OCI-LY3 (cell line): Measurements from ENCODE around the gene SERINC5.
A peak's percentile ranks its signal among the peaks of the same experiment; 100 is the strongest.

Experiments used
- H2AFZ ChIP-seq: fragments of 200-600, 300-600 bp; shearing (Covaris generic); 2 replicates; pipeline ENCODE4 v1.6.0; 2014; ENCODE audit warnings: antibody characterized with exemption, low read depth, low read length
- H3K27ac ChIP-seq: fragments of 200-600, 300-600 bp; sonication (generic); 2 replicates; pipeline ENCODE4 v1.5.1; 2014; ENCODE audit warnings: mild to moderate bottlenecking, low read length, moderate library complexity, mixed read lengths
- H3K27me3 ChIP-seq: fragments of 200-600, 300-600 bp; sonication (generic); 2 replicates; pipeline ENCODE4 v1.6.1; 2014; ENCODE audit warnings: low read depth, low read length, mixed read lengths
- H3K36me3 ChIP-seq: fragments of 200-600, 300-600 bp; sonication (generic); replicated peaks from 2 replicates; pipeline ENCODE3; 2014; ENCODE audit warnings: low read depth, low read length, mixed read lengths
- H3K4me1 ChIP-seq: fragments of 300-600, 200-600 bp; sonication (generic); 2 replicates; pipeline ENCODE4 v1.6.1; 2014; ENCODE audit warnings: low read length, mixed read lengths
- H3K4me2 ChIP-seq: fragments of 200-600, 300-600 bp; sonication (generic); 2 replicates; pipeline ENCODE4 v1.6.1; 2014; ENCODE audit warnings: low read length, mixed read lengths
- H3K4me3 ChIP-seq: fragments of 300-600, 200-600 bp; sonication (generic); 2 replicates; pipeline ENCODE4 v1.5.1; 2014; ENCODE audit warnings: antibody characterized with exemption, mild to moderate bottlenecking, low read length, moderate library complexity
- H3K79me2 ChIP-seq: fragments of 300-600, 200-600 bp; shearing (Covaris generic); 2 replicates; pipeline ENCODE4 v1.6.1; 2014; ENCODE audit warnings: mild to moderate bottlenecking, low read length, mixed read lengths
- H3K9ac ChIP-seq: fragments of 300-600, 200-600 bp; shearing (Covaris generic); 2 replicates; pipeline ENCODE4 v1.6.0; 2014; ENCODE audit warnings: mild to moderate bottlenecking, low read length, moderate library complexity
- H3K9me3 ChIP-seq: fragments of 200-600, 300-600 bp; shearing (Covaris generic); 2 replicates; pipeline ENCODE4 v1.6.1; 2014; ENCODE audit warnings: low read length, mixed read lengths; ENCODE audit not compliant: insufficient read depth
- H4K20me1 ChIP-seq: fragments of 200-600, 300-600 bp; sonication (generic); 2 replicates; pipeline ENCODE4 v1.6.1; 2016; ENCODE audit warnings: low read length, mixed read lengths; ENCODE audit not compliant: insufficient read depth
- CTCF ChIP-seq: fragments of 200-600, 300-600 bp; sonication (generic); IDR thresholded peaks from 2 replicates; pipeline ENCODE4 v1.5.1; 2014; ENCODE audit warnings: antibody characterized with exemption, low read length, low read depth
- EZH2phosphoT487 ChIP-seq: fragments of 200-600 bp; shearing (Covaris generic); IDR thresholded peaks from 2 replicates; pipeline ENCODE4 v1.6.1; 2018; ENCODE audit warnings: antibody characterized with exemption, mixed run types, low read depth

Gene SERINC5

GRCh38 chr5:80082731-80083100, 173.1 kb downstream of the SERINC5 start:
- peak overlapping the region; percentile 99 for H2AFZ ChIP-seq
- no peaks in the 10 kb centered on the region for H3K36me3 ChIP-seq
- H3K4me2 ChIP-seq, result peak overlapping the region; percentile 92
- peak overlapping the region; percentile 72 for H3K4me3 ChIP-seq
- H3K9ac ChIP-seq, result peak overlapping the region; percentile 53
- H3K9me3 ChIP-seq, result no peaks in the 10 kb centered on the region
- no peaks in the 10 kb centered on the region for H4K20me1 ChIP-seq
- TF ChIP-seq EZH2phosphoT487, result no peak
- TF ChIP-seq CTCF, result peak; percentile 81
- H3K27ac ChIP-seq, result no peak overlapping the region
- H3K4me1 ChIP-seq, result peaks cover 3% of the 10 kb centered on the region; the same call in 1 of the 2 replicates
- H3K27me3 ChIP-seq, result no peaks in the 10 kb centered on the region
- no peaks in the 10 kb centered on the region for H3K79me2 ChIP-seq

GRCh38 chr5:80082281-80082680, 173.6 kb downstream of the SERINC5 start:
- Histone ChIP-seq H2AFZ (peak overlapping the region; percentile 99), H3K9me3 (no peaks in the 10 kb centered on the region), H3K79me2 (no peaks in the 10 kb centered on the region), H3K27ac (no peak overlapping the region), H3K27me3 (no peaks in the 10 kb centered on the region), H3K4me2 (peak overlapping the region; percentile 92), H3K36me3 (no peaks in the 10 kb centered on the region), H3K4me1 (peaks cover 3% of the 10 kb centered on the region; the same call in 1 of the 2 replicates), H3K4me3 (peak overlapping the region; percentile 72), H4K20me1 (no peaks in the 10 kb centered on the region), H3K9ac (peak overlapping the region; percentile 53)
- TF ChIP-seq CTCF (no peak), EZH2phosphoT487 (no peak)

- no peak overlapping the region for H3K4me2 ChIP-seq
- no peak for TF ChIP-seq EZH2phosphoT487
- TF ChIP-seq CTCF, result no peak
- H3K4me3 ChIP-seq, result no peak overlapping the region
- no peaks in the 10 kb centered on the region for H3K79me2 ChIP-seq
- H3K9ac ChIP-seq, result no peak overlapping the region
- no peak overlapping the region for H3K27ac ChIP-seq
- no peaks in the 10 kb centered on the region for H3K9me3 ChIP-seq
- H3K27me3 ChIP-seq, result peaks cover under 1% of the 10 kb centered on the region; the same call in 1 of the 2 replicates
- H3K4me1 ChIP-seq, result peaks cover 3% of the 10 kb centered on the region; the same call in 1 of the 2 replicates
- no peak overlapping the region for H2AFZ ChIP-seq
- H3K36me3 ChIP-seq, result no peaks in the 10 kb centered on the region
- no peaks in the 10 kb centered on the region for H4K20me1 ChIP-seq
Measured at GRCh38 chr5:80078921-80079320, 176.9 kb downstream of the SERINC5 start.

GRCh38 chr5:80077051-80077714, 178.7 kb downstream of the SERINC5 start:
- Histone ChIP-seq H3K4me1 (no peaks in the 10 kb centered on the region), H3K27ac (no peak overlapping the region), H4K20me1 (no peaks in the 10 kb centered on the region), H3K36me3 (no peaks in the 10 kb centered on the region), H3K4me3 (no peak overlapping the region), H3K27me3 (peaks cover 3% of the 10 kb centered on the region; the same call in 1 of the 2 replicates), H2AFZ (no peak overlapping the region), H3K9me3 (no peaks in the 10 kb centered on the region), H3K4me2 (no peak overlapping the region), H3K79me2 (no peaks in the 10 kb centered on the region), H3K9ac (no peak overlapping the region)
- TF ChIP-seq CTCF (no peak), EZH2phosphoT487 (no peak)
